GM12873 (cell line): ENCODE results near the gene THUMPD3.

Source experiments
- TF ChIP-seq, protein P1 (sequence below): IDR thresholded peaks from 2 replicates; pipeline ENCODE4 v1.5.1; 2012; ENCODE audit warnings: low read depth, mild to moderate bottlenecking, moderate library complexity, low read length, control low read depth; ENCODE audit not compliant: insufficient read depth; ENCODE audit errors: missing control alignments

The THUMPD3 gene

DNA sequence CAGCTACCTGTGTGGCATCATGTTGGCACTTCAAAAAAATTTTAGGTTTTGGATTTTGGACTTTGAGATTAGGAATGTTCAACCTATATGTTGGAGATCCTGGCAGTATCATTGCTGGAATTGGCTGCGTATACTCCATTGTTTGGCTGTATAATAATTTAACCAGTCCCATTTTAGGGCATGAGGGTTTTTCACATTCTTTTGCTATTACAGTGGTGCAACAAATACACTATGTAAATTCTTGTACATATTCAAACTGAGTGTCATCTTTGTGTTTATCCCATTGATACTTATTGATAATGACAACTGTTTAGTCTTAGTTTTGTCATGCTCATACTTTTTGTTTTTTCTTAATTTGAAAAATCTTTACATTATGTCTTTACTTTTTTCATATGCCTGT is 6.7 kb downstream of the THUMPD3 start:
- TF ChIP-seq, protein P1, sequence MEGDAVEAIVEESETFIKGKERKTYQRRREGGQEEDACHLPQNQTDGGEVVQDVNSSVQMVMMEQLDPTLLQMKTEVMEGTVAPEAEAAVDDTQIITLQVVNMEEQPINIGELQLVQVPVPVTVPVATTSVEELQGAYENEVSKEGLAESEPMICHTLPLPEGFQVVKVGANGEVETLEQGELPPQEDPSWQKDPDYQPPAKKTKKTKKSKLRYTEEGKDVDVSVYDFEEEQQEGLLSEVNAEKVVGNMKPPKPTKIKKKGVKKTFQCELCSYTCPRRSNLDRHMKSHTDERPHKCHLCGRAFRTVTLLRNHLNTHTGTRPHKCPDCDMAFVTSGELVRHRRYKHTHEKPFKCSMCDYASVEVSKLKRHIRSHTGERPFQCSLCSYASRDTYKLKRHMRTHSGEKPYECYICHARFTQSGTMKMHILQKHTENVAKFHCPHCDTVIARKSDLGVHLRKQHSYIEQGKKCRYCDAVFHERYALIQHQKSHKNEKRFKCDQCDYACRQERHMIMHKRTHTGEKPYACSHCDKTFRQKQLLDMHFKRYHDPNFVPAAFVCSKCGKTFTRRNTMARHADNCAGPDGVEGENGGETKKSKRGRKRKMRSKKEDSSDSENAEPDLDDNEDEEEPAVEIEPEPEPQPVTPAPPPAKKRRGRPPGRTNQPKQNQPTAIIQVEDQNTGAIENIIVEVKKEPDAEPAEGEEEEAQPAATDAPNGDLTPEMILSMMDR: no peak

DNA sequence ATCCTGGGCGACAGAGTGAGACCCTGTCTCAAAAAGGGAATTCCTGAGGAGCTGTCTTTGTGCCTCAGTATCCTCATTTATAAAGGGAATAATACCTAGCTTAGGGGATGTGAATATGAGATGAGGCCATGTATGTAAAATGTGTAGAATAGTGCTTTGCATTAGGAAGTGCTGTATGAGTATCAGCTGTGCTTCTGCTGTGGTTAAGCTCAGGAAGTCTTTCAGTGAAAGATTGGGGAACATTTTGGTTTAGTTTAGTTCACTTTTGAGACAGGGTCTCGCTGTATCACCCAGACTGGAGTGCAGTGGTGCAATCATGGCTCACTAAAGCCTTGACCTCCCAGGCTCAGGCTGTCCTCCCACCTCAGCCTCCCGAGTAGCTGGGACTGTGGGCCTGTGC is 10.6 kb downstream of the THUMPD3 start:
- TF ChIP-seq, protein P1: no peak

DNA sequence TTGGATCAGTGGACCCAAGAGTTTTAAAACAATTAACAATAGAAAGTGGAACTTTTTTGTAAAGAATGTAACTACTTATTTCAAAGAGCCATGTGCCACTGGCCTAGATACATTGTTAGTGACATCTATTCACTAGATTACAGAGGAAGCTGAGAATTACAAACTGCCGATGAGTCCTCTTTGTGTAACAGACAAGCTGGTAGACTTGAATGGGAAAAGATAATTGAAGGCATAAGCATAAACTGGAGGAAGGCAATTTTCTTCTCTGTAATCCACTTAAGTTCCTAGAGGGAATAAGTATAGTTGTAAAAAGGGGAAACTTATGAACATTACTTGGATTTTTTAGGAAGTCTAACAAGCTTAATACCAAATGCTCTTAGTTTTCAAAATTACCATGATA is 15.1 kb downstream of the THUMPD3 start:
- TF ChIP-seq, protein P1: no peak

DNA sequence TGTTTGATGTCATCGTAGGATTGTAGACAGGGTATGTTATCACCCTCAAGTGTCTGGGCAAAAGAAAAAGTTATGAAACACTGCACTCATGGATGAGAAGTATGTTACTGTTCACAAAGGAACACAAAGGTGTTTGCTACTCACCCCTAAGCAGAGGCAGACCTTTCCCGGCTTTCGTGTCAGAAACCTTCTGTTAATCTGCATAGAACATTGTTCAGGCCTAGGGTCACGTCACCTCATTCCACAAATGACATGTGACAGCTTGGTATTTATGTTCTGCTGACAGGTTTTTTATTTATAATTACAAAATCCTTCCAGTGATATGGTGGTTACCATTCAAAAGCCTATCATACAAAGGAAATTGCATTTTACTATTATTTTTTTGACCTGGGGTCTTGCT is 16.5 kb downstream of the THUMPD3 start:
- TF ChIP-seq, protein P1: no peak

DNA sequence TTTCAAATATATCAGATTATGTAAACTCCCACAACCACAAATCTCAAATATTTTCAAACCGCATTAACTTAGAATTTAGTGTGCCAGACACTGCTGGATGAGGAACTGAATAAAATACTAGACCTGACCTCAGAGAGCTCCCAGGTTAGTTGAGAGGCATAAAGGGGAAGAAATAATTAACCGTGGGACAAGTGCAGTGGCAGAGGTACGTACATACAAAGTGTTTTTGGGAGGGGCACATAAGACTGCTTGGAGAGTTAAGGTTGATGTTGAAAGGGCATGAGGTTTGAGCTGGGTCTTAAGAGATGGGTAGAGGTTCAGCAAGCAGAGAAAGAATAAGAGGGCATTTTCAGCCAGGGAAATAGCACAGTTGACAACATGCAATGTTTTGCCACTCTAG is 17.2 kb downstream of the THUMPD3 start:
- TF ChIP-seq, protein P1: no peak

DNA sequence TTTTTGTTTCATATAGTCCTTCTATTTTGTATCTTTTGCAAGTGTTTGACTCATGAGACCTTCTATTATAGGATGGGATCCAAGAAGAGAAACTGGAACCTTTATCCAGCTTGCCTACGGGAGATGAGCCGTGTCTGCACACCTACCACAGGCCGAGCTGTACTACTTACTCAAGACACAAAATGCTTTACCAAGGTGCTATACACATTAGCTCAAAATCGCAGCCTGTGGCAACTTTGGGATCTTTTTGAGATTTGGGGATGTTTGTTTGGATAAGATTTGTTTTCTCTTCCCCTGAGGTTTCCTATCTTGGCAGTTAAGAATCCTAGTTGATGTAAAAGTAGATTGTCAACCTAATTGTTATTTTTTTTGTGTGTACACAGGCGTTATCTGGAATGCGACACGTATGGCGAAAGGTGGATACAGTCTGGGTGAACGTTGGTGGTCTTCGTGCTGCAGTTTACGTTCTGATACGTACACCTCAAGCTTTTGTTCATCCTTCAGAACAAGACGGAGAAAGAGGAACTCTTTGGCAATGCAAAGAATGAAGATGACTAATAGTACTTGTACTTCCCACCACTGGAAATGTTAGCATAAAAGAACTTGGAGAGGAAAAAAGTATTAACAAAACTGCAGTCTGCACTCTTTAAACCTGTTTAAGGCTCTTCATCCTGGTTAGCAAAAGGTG is 21.4 kb downstream of the THUMPD3 start:
- TF ChIP-seq, protein P1: no peak

DNA sequence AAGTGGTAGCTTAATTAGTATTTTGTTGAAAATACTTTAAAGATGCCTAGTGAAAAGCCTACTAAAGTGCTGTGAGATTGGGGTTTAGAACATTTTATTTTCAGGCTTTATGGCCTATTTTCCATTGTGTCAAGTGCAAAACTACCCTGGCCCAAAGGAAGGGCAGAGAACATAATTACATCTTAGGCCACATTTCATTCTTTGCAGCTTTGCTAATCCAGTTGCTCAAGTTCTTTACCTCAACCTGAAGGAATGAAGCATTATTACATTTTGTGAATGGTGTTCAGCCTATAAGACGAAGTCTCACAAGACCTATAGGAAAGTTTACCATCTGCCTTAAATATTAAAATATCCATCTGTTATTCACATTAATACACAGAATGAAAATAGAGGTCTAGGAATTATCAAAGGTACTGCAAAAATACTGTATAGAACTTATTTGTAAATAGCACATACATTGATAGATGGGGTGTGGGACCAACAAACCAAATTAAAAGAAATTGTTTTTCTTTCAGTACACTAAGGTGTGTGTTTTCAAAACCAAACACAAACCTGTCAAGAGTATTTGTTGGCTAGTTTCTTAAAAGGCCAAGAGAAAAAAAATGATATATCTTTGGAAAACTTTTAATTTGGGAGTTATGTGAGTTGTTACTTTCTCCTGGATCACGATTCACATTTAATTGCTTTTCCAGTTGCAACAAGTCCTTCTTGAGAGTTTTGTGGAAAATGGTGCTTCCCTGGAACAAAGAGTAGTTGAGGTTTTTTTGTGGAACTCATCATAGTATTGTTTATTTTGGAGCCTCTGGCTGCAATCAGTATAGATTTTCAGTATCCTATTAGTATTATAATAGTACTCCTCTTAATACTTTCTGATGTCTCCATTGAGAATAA is 22.6 kb downstream of the THUMPD3 start:
- TF ChIP-seq, protein P1: no peak
